NCI-H2029 (cell line): Measurements from ENCODE around the gene PRICKLE2.

Experiments used
- DNase-seq: peaks from one replicate; lab custom pipeline; 2025; lab: John Stamatoyannopoulos, UW

The PRICKLE2 gene

DNA sequence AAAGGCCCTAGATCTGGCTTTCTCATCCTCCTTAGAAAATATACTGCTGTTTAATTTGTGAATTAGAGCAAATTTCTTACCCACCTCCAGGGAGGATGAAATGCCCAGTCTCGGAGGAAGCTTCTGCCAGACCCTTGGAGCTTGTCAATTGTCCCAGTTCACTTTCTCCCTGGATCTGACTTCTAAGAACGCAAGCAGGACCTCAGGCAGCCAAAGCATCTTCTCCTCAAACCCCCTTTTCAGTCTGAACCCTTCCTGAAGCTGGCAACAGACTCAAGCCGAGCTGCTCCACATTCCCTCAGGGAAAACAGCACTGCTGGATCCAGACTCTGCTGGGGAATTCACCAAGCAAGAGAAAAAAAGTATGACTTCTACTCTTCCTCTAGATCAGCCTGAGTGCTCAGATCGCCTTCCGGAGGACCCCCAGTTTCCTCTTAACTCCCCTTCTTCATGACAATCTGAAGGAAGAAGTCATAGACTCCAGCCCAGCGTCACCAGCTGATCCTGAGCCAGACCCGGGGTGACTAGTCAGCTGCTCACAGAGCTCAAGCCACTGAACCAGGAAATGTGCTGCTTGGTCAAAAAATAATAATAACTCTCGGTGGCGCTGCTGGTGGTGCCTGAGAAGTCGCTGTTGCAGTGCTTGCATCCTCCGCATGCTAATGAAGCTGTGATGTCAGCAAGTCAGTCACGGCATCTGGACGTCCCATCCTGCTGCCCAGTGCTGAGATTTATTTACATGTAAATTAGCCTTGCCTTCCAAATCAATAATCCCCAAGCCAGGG is at the start of gene PRICKLE2:
PRICKLE2 (minus strand) TSS at position 641 of the 785 bp plus-strand sequence. CDS start 26,539 bp downstream, outside the sequence.
- no peak for DNase-seq

DNA sequence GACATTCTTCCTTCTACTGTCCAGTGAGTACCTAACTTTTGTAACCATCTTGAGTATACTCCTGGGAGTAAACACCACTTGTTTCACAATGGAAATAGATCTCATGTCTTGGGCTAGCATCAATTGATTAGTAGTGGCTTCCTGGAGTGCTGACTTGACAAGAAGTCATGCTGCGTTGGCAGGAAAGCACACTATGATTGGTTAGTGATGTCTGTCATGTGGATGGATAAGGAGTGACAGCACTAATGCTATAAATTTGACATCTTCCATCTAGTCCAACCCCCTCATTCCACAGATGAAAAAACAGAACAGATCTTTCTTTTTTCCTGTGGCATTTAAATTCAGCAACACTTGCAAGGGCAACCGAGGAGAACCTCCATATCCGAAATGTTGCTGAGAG is 47.6 kb upstream of the PRICKLE2 start:
- no peak for DNase-seq

GRCh38 chr3:64272271-64272670 is 47.0 kb upstream of the PRICKLE2 start:
- no peak for DNase-seq

GRCh38 chr3:64271631-64272030 is 46.4 kb upstream of the PRICKLE2 start:
- no peak for DNase-seq

GRCh38 chr3:64270866-64271260 is 45.6 kb upstream of the PRICKLE2 start:
- DNase-seq: no peak

DNA sequence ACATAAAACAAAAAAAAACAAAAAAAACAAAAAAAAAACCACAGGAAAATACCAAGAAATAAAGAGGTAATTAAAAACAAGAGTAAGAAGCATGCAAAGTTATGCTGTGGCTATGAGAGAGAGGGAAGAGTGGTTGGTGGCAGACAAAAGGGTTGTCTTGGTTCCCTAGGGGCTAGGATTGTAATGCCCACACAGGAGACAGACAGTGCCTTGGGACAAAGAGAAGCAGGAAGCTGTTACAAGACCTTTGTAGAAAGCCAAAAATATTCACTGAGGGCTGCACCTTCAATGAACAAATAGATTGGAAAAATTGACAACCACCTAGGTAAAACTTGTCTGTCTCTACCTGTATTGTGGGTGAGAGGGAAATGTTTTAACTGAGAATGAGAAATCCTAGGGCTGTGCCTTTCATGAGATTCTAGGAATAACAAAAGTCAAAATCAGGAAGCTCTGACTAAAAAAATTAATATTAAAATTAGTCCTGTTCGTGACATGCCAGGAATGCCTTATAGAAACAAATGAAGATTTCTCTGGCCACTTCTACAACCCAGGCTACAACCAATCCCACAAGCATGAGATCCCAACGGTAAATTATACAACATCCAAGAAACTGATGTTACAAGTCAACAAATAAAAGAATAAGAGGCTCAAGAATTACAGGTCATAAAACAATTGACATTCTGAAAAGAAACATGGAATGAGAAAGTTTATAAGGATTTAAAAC is 45.0 kb upstream of the PRICKLE2 start:
- no peak for DNase-seq

- no peak for DNase-seq
Measured at GRCh38 chr3:64268926-64269325, 43.7 kb upstream of the PRICKLE2 start.

- no peak for DNase-seq
Measured at GRCh38 chr3:64267721-64268604, 42.7 kb upstream of the PRICKLE2 start.

GRCh38 chr3:64266983-64267382 is 41.7 kb upstream of the PRICKLE2 start:
- DNase-seq: no peak

- no peak for DNase-seq
Measured at GRCh38 chr3:64266065-64266931, 41.0 kb upstream of the PRICKLE2 start.

DNA sequence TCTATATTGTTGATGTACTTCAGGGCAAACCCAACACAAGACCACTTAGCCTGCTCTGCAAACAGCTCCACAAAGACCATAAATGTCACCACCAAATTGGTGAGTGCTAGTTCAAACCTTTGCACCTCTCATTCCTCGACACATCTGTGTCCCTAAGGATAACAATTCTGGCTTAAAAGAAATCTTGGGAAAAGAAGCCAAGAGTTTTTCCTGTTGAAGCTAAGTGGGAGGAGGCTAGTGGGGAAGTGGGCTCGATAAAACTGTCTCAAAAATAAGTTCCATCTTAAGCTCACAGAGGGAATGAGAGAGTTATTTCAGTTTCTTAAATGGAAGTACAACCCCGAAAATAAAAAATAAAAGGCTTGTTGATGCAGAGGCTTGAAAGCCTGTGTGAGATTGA is 40.4 kb upstream of the PRICKLE2 start:
- no peak for DNase-seq

- no peak for DNase-seq
Measured at GRCh38 chr3:64264501-64265109, 39.3 kb upstream of the PRICKLE2 start.

DNA sequence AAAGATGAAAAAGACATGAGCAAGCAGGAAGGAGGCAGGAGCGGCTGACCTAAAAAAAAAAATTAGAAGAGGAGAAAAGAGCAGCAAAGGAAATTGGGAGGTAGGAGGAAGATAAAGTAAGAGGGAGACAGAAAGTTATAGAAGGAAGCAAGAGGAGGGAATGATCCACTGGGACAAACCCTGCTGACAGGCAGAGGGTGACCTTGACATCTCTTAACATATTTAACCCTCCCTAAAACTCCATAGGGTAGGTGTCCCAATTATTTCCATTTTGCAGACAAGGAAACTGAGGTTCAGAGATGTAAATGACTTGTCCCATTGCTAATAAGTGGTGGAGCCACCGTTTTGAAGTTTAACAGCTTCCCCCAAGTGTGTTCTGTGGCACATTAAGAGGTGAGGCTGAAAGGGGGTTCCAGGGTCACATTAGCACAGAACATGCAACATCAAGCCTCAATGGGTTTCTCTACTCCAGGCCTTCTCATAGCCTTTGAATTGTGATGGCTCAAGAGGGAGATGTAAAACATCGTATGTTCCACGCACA is 37.4 kb upstream of the PRICKLE2 start:
- no peak for DNase-seq

DNA sequence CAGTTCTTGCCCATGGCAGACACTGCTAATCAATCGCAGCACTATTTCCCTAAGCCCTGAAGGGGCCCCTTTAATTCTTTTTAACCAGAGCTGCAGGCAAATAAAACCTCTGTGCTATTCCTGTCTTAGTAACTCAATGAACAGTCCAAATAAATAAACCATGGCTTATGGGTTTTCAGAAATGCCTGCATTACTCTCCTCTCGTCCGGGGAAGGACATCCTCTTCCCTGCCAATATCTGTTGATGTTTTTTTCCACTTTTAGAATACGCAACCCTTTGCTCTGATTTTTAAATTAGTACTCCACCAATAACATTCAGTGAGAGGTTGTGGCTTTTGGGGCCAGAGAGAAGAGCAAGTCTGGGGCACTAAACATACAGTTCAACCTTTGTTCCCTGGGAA is 35.2 kb upstream of the PRICKLE2 start:
- no peak for DNase-seq

- no peak for DNase-seq
Measured at GRCh38 chr3:64259636-64260035, 34.4 kb upstream of the PRICKLE2 start.

DNA sequence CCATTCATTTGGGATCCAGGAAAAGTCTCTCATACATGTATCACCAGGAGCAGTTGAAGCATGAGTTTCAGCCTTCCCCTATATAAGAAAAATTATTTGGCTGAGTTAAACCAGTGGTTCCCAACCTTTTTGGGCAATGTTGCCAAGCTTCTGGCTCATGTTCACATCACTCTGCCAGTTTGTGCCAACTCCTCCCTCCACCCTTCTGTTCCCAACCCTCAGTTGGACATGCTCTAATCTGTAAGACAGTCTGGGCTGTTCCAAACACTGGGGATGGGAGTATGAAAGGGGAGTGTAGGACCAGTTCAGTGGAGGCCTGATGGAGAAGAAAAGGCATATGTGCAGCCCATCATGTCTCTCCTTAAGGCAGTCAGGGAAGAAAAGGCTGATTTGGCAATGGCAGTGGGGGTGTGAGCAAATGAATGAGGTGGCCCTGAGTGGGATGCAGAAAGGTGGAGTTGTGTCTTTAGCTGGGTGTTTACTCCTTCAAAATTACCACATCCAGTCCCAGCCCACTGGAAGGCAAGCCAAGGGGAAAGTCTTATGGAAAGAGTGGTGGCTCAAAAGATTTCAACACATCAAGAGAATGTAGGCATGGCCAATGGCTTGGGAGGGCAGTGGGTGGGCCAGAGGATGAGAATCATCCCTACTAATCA is 32.0 kb upstream of the PRICKLE2 start:
- no peak for DNase-seq

- DNase-seq: no peak
Measured at GRCh38 chr3:64255741-64256340, 30.6 kb upstream of the PRICKLE2 start.

DNA sequence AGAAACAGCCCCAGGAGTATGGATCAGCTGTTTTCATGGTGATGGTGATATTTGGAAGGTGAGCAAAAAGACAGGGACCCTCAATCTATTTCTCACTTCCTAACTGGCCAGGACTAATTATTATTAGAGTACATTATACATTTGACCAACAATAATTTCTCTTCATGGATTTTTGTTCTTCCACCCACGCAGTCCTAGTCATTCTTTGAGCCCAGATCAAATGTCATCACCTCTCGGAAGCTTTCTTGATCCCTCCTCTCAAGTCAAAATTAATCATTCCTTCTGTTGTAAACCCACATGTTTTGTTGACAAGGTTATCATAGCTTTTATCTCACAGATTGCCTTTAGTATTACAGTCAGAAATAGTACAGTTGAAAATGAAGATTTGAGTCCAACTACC is 29.2 kb upstream of the PRICKLE2 start:
- no peak for DNase-seq

- no peak for DNase-seq
Measured at GRCh38 chr3:64253689-64254088, 28.4 kb upstream of the PRICKLE2 start.

DNA sequence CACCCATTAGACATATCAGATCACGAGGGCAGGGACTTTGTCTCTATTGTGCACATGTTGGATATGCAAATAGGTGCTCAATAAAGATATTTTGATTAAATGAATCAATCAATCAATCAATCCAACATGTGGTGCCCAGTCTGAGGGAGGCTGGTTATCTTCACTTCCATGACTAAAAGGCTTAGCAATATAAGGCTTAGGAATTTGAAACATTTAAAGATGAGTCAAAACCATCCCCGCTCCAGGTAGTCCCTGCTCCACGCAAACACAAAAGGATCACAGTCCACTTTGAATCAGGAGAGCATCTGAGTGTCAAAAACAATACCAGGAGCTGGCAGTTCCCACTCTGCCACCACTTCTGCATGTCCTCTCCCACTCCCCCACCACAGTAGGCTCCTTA is 25.8 kb upstream of the PRICKLE2 start:
- no peak for DNase-seq
